Ishikawa (cell line): ENCODE measurements around the gene COL15A1.

Experiments used
- CEBPB ChIP-seq: IDR thresholded peaks from 2 replicates; pipeline ENCODE4 v1.6.1; 2012
- CREB1 ChIP-seq: IDR thresholded peaks from 2 replicates; pipeline ENCODE4 v1.6.1; 2012; ENCODE audit warnings: low read depth
- EGR1 ChIP-seq: IDR thresholded peaks from 2 replicates; pipeline ENCODE4 v1.6.1; 2012
- EP300 ChIP-seq: IDR thresholded peaks from 2 replicates; pipeline ENCODE4 v1.6.1; 2012; ENCODE audit warnings: borderline replicate concordance
- FOXM1 ChIP-seq: IDR thresholded peaks from 2 replicates; pipeline ENCODE4 v1.6.1; 2012; ENCODE audit warnings: low read depth, borderline replicate concordance
- NFIC ChIP-seq: IDR thresholded peaks from 2 replicates; pipeline ENCODE4 v1.6.1; 2012
- RAD21 ChIP-seq: IDR thresholded peaks from 2 replicates; pipeline ENCODE4 v1.6.1; 2012; ENCODE audit warnings: low read depth
- TAF1 ChIP-seq: IDR thresholded peaks from 2 replicates; pipeline ENCODE4 v1.6.1; 2012; ENCODE audit warnings: low read depth, mild to moderate bottlenecking
- TCF12 ChIP-seq: IDR thresholded peaks from 2 replicates; pipeline ENCODE4 v1.6.1; 2012; ENCODE audit warnings: low read depth
- TEAD4 ChIP-seq: IDR thresholded peaks from 2 replicates; pipeline ENCODE4 v1.6.1; 2012
- YY1 ChIP-seq: IDR thresholded peaks from 2 replicates; pipeline ENCODE4 v1.6.1; 2012; ENCODE audit warnings: low read depth
- ZBTB7A ChIP-seq: IDR thresholded peaks from 2 replicates; pipeline ENCODE4 v1.6.1; 2012; ENCODE audit warnings: low read depth
- TF ChIP-seq, protein P1 (sequence below): IDR thresholded peaks from 2 replicates; pipeline ENCODE4 v1.6.1; 2012
- TF ChIP-seq, protein P2 (sequence below): IDR thresholded peaks from 2 replicates; pipeline ENCODE4 v1.6.1; 2012; ENCODE audit warnings: low read depth, mild to moderate bottlenecking
- TF ChIP-seq, protein P3 (sequence below): IDR thresholded peaks from 2 replicates; pipeline ENCODE4 v1.6.1; 2012

COL15A1 gene

DNA sequence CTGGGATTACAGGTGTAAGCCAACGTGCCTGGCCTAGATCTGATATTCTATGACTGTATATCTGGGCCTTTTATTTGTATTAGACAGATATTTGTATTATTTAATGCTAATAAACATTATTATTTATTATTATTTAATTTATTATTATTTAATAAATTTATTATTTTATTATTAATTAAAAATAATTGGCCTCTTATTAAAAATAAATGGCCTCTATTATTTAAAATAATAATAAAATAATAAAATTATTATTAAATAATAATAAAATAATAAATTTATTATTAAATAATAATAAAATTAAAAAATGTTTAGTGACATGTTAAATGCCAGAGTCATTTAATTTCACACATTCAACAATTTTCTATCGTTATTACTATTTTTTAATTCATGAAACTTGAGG is 9.8 kb upstream of the COL15A1 start:
- TF ChIP-seq RAD21 = no peak
- no peak for TF ChIP-seq NFIC
- no peak for TF ChIP-seq TCF12
- TF ChIP-seq, protein P1, sequence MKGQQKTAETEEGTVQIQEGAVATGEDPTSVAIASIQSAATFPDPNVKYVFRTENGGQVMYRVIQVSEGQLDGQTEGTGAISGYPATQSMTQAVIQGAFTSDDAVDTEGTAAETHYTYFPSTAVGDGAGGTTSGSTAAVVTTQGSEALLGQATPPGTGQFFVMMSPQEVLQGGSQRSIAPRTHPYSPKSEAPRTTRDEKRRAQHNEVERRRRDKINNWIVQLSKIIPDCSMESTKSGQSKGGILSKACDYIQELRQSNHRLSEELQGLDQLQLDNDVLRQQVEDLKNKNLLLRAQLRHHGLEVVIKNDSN = no peak
- no peak for TF ChIP-seq YY1
- TF ChIP-seq, protein P2, sequence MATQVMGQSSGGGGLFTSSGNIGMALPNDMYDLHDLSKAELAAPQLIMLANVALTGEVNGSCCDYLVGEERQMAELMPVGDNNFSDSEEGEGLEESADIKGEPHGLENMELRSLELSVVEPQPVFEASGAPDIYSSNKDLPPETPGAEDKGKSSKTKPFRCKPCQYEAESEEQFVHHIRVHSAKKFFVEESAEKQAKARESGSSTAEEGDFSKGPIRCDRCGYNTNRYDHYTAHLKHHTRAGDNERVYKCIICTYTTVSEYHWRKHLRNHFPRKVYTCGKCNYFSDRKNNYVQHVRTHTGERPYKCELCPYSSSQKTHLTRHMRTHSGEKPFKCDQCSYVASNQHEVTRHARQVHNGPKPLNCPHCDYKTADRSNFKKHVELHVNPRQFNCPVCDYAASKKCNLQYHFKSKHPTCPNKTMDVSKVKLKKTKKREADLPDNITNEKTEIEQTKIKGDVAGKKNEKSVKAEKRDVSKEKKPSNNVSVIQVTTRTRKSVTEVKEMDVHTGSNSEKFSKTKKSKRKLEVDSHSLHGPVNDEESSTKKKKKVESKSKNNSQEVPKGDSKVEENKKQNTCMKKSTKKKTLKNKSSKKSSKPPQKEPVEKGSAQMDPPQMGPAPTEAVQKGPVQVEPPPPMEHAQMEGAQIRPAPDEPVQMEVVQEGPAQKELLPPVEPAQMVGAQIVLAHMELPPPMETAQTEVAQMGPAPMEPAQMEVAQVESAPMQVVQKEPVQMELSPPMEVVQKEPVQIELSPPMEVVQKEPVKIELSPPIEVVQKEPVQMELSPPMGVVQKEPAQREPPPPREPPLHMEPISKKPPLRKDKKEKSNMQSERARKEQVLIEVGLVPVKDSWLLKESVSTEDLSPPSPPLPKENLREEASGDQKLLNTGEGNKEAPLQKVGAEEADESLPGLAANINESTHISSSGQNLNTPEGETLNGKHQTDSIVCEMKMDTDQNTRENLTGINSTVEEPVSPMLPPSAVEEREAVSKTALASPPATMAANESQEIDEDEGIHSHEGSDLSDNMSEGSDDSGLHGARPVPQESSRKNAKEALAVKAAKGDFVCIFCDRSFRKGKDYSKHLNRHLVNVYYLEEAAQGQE = no peak
- TF ChIP-seq ZBTB7A = no peak
- TF ChIP-seq TEAD4 = no peak

DNA sequence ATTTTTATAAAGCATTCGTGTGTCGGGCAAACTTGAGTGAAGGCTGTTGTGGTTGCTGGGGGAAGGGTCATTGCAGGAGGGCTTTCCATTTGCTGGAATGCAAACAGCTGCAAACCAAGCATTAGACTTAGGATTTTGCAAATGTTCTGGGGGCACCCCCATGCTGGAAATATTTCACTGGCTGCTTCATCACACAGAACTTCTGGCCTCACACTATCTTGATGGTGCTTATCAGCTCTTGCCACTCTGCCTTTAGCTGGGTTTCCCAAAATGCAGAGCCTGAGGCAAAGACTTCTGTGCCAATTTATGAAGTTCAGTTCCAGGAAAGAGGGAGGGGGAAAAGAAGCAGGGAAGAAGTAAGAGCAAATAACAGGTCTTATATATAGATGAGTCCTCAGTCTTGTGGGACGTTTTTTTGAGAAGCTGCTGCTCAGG is 8.6 kb upstream of the COL15A1 start:
- TF ChIP-seq TAF1 = no peak
- no peak for TF ChIP-seq CEBPB
- no peak for TF ChIP-seq TEAD4
- no peak for TF ChIP-seq ZBTB7A
- TF ChIP-seq TCF12 = no peak
- TF ChIP-seq, protein P1 = no peak
- no peak for TF ChIP-seq NFIC
- TF ChIP-seq EGR1 = no peak
- TF ChIP-seq FOXM1 = no peak
- no peak for TF ChIP-seq CREB1
- TF ChIP-seq, protein P3, sequence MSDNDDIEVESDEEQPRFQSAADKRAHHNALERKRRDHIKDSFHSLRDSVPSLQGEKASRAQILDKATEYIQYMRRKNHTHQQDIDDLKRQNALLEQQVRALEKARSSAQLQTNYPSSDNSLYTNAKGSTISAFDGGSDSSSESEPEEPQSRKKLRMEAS = no peak
- no peak for TF ChIP-seq YY1
- no peak for TF ChIP-seq EP300
- TF ChIP-seq, protein P2 = no peak
- TF ChIP-seq RAD21 = no peak

DNA sequence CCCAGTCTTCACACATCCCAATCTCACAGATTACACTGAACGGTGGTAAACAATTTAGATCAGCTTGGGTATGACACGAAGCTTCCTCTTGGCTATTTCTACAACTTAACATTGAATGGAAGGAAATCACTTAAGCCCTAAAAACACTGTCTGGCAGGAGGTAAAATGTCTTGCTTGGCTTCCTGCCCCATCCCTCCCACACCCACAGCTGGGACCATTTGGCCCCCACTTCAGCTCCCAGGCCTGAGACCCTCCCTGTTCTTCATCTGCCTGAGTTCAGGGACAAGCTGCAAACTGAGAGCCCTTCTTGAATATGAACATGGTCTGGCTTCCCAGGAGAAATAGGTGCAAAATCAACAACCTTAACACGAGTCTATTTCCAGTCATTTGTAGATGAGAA is 3.4 kb upstream of the COL15A1 start:
- TF ChIP-seq, protein P2 = no peak
- TF ChIP-seq EGR1 = no peak
- no peak for TF ChIP-seq ZBTB7A
- no peak for TF ChIP-seq RAD21
- no peak for TF ChIP-seq TAF1
- no peak for TF ChIP-seq YY1
- TF ChIP-seq TEAD4 = no peak
- TF ChIP-seq, protein P3 = no peak
- TF ChIP-seq TCF12 = no peak
- TF ChIP-seq NFIC = no peak
- TF ChIP-seq EP300 = no peak

DNA sequence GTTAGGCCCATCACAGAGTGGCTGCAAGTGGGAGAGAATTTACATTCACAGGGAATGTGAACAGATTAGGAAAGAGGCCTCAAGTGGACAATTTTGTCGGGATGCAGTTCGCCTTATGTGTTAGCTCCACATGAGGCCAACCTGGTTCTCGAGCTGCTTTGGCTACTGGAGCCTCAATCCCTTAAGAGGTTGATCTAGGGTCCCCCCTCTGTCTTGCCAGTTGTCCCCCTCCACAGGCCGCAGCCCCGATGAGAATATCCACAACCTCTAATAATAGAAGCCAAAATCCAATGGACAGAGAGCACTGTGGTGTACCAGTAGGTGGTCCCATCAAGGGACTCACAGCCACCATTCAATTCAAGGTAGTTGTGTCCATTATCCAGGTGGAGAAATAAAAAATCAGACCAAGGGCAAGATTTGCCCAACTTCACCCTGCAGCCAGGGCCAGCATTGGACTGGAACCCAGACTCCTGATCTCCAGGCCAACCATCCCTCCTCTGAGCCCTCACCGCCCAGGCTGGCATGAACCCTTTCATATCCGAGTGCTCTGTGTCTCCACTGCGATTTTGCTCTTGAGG is 1.7 kb upstream of the COL15A1 start:
- TF ChIP-seq EP300 (no peak), NFIC (no peak), TEAD4 (no peak), EGR1 (no peak), CEBPB (no peak), YY1 (no peak), ZBTB7A (no peak)
- TF ChIP-seq, protein P3 = no peak
- TF ChIP-seq, protein P2 = no peak
- TF ChIP-seq, protein P1 = no peak
